Measurements from ENCODE around the gene IFNGR1.
A peak's percentile ranks its signal among the peaks of the same experiment; 100 is the strongest.
"Not testable (repeated sequence)": the region's sequence is repeated elsewhere in the genome, so short reads cannot be mapped to it uniquely, and the experiment has no call there.

IFNGR1 gene

GRCh38 chr6:137235686-137236085, 16.5 kb upstream of the IFNGR1 start:
- DNase-seq = no peak

- no peak for DNase-seq
These were observed 15.0 kb upstream of the IFNGR1 start for GRCh38 chr6:137233911-137234863.

GRCh38 chr6:137231895-137232294, 12.7 kb upstream of the IFNGR1 start:
- no peak for DNase-seq

- DNase-seq = no peak
These were observed 11.9 kb upstream of the IFNGR1 start for GRCh38 chr6:137230956-137231555.

GRCh38 chr6:137230547-137230946, 11.4 kb upstream of the IFNGR1 start:
- no peak for DNase-seq

- no peak for DNase-seq
These were observed 10.0 kb upstream of the IFNGR1 start for GRCh38 chr6:137229075-137229759.

- no peak for DNase-seq
These were observed 8.7 kb upstream of the IFNGR1 start for GRCh38 chr6:137227871-137228302.

GRCh38 chr6:137226697-137227096, 7.5 kb upstream of the IFNGR1 start:
- DNase-seq = no peak

- DNase-seq = no peak
These were observed 5.6 kb upstream of the IFNGR1 start for GRCh38 chr6:137224799-137225198.

GRCh38 chr6:137223370-137224131, 4.4 kb upstream of the IFNGR1 start:
- DNase-seq = no peak

GRCh38 chr6:137222381-137222780, 3.2 kb upstream of the IFNGR1 start:
- DNase-seq = no peak

- no peak for DNase-seq
These were observed 573 bp upstream of the IFNGR1 start for GRCh38 chr6:137219664-137220252.

- peak; percentile 56 for DNase-seq
These were observed 690 bp downstream of the IFNGR1 start for GRCh38 chr6:137218473-137218916.

GRCh38 chr6:137217801-137218472, 1.2 kb downstream of the IFNGR1 start:
- DNase-seq = no peak

- no peak for DNase-seq
These were observed 2.2 kb downstream of the IFNGR1 start for GRCh38 chr6:137216875-137217553.

- no peak for DNase-seq
These were observed 3.1 kb downstream of the IFNGR1 start for GRCh38 chr6:137216106-137216505.

- DNase-seq = not testable (repeated sequence)
These were observed 3.6 kb downstream of the IFNGR1 start for GRCh38 chr6:137215630-137216029.

- DNase-seq = no peak
These were observed 4.3 kb downstream of the IFNGR1 start for GRCh38 chr6:137214931-137215330.

- no peak for DNase-seq
These were observed 5.4 kb downstream of the IFNGR1 start for GRCh38 chr6:137213813-137214212.

- DNase-seq = no peak
These were observed 5.8 kb downstream of the IFNGR1 start for GRCh38 chr6:137213331-137213740.

- DNase-seq = no peak
These were observed 7.3 kb downstream of the IFNGR1 start for GRCh38 chr6:137211910-137212309.
